GM21447 (cell line): ENCODE results near the gene ARRB1.

ENCODE experiments used
- ATAC-seq: cut with Tn5 transposase; IDR thresholded peaks from one replicate; pipeline ENCODE4 v1.9.1; 2021; ENCODE audit not compliant: unreplicated experiment

Gene ARRB1

DNA sequence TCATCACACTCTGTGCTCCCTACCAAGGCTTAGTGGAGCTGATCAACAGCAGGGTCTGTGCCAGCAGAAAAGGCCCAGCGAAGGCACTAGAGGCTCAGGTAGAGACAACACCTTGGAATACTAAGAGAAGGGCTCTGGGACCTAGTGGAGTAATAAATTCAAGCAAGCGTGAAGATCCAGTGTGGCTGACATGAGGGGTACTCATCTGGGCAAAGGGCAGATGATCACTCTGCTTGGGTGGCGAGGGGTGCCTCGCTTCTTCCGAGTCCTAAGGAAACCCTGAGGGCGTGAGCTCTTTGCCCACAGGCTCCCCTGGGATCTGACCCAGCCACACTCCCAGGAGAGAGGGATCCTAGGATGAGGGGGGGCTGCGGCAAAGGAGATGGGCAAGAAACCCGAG is 114.4 kb downstream of the ARRB1 start:
- ATAC-seq = no peak

GRCh38 chr11:75236062-75236461 is 115.4 kb downstream of the ARRB1 start:
- no peak for ATAC-seq

GRCh38 chr11:75233754-75234172 is 117.7 kb downstream of the ARRB1 start:
- ATAC-seq = no peak

DNA sequence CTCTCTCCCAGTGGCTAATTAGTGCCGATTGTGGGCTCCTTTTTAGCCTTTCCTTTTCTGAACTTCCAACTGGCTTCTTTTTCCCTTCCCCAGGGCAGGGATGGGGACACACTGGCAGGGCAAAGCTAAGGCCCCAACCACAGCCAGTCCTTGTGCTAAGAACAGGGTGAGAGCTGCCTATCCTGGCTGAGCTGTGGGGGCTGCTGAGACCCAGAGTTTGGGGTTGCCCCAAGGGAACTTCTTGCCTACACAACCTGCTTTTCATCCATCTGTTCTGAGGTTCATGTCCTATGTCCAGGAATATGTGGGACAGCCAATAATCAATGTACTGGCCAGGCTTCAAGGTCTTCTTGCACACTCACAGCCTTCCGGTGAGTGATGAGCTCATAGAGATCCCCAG is 120.8 kb downstream of the ARRB1 start:
- ATAC-seq = no peak

- ATAC-seq = no peak
Measured at GRCh38 chr11:75229466-75229865, 122.0 kb downstream of the ARRB1 start.

GRCh38 chr11:75225794-75226193 is 125.7 kb downstream of the ARRB1 start:
- no peak for ATAC-seq

- ATAC-seq = no peak
Measured at GRCh38 chr11:75223954-75224643, 127.4 kb downstream of the ARRB1 start.

- no peak for ATAC-seq
Measured at GRCh38 chr11:75219869-75220268, 131.6 kb downstream of the ARRB1 start.

- ATAC-seq = no peak
Measured at GRCh38 chr11:75214843-75215242, 136.6 kb downstream of the ARRB1 start.

- no peak for ATAC-seq
Measured at GRCh38 chr11:75214411-75214821, 137.0 kb downstream of the ARRB1 start.
